H9 (cell line): ENCODE results near the gene NUP58. TPM values are rescaled to one million over a fixed set of nuclear protein-coding genes. Genes with fewer than 3 reads are reported as not detected.

ENCODE experiments used
- DNase-seq: peaks from one replicate; pipeline ENCODE4 v3.0.0-alpha.2; 2017
- H2AFZ ChIP-seq: one replicate; pipeline ENCODE4 v1.6.1; 2013; ENCODE audit warnings: mild to moderate bottlenecking, low read length, control low read depth, moderate library complexity
- H2AK5ac ChIP-seq: 2 replicates; pipeline ENCODE4 v1.6.1; 2013; ENCODE audit warnings: low read length, control low read depth, mixed read lengths; ENCODE audit not compliant: insufficient read length
- H2BK120ac ChIP-seq: one replicate; pipeline ENCODE4 v1.6.1; 2013; ENCODE audit warnings: low read depth, mild to moderate bottlenecking, low read length, control low read depth, inconsistent platforms; ENCODE audit not compliant: poor library complexity, severe bottlenecking
- H2BK12ac ChIP-seq: 2 replicates; pipeline ENCODE4 v1.6.1; 2013; ENCODE audit warnings: low read length, control low read depth, mixed read lengths, low read depth; ENCODE audit not compliant: insufficient read length
- H2BK15ac ChIP-seq: 2 replicates; pipeline ENCODE4 v1.6.1; 2013; ENCODE audit warnings: low read depth, low read length, control low read depth
- H2BK20ac ChIP-seq: one replicate; pipeline ENCODE4 v1.6.1; 2013; ENCODE audit warnings: low read depth, mild to moderate bottlenecking, low read length, control low read depth, inconsistent platforms; ENCODE audit not compliant: poor library complexity, severe bottlenecking
- H2BK5ac ChIP-seq: 2 replicates; pipeline ENCODE4 v1.6.1; 2013; ENCODE audit warnings: low read length, control low read depth, mixed read lengths; ENCODE audit not compliant: insufficient read length
- H3K14ac ChIP-seq: 2 replicates; pipeline ENCODE4 v1.6.1; 2013; ENCODE audit warnings: low read length, control low read depth; ENCODE audit not compliant: insufficient read depth
- H3K18ac ChIP-seq: 2 replicates; pipeline ENCODE4 v1.6.1; 2013; ENCODE audit warnings: low read depth, mild to moderate bottlenecking, mixed read lengths, low read length, control low read depth; ENCODE audit not compliant: insufficient read length
- H3K23ac ChIP-seq: 2 replicates; pipeline ENCODE4 v1.6.1; 2013; ENCODE audit warnings: low read length, control low read depth, mixed read lengths, low read depth; ENCODE audit not compliant: insufficient read length
- H3K23me2 ChIP-seq: 2 replicates; pipeline ENCODE4 v1.6.1; 2013; ENCODE audit warnings: low read depth, mild to moderate bottlenecking, mixed read lengths, low read length, control low read depth; ENCODE audit not compliant: insufficient read length, poor library complexity, severe bottlenecking
- H3K27ac ChIP-seq: 2 replicates; pipeline ENCODE4 v1.5.1; 2013; ENCODE audit warnings: low read length, control low read depth, mixed read lengths, low read depth; ENCODE audit not compliant: insufficient read length
- H3K27me3 ChIP-seq: 2 replicates; pipeline ENCODE4 v1.6.1; 2013; ENCODE audit warnings: low read length, control low read depth, inconsistent platforms; ENCODE audit not compliant: insufficient read depth
- H3K4ac ChIP-seq: 2 replicates; pipeline ENCODE4 v1.6.1; 2013; ENCODE audit warnings: low read depth, mild to moderate bottlenecking, control low read depth, inconsistent platforms, low read length, moderate library complexity
- H3K4me1 ChIP-seq: 2 replicates; pipeline ENCODE4 v1.6.1; 2013; ENCODE audit warnings: low read length, control low read depth, inconsistent platforms; ENCODE audit not compliant: insufficient read depth
- H3K4me2 ChIP-seq: 2 replicates; pipeline ENCODE4 v1.6.1; 2013; ENCODE audit warnings: low read length, control low read depth, mixed read lengths; ENCODE audit not compliant: insufficient read length, insufficient read depth
- H3K56ac ChIP-seq: 2 replicates; pipeline ENCODE4 v1.6.1; 2013; ENCODE audit warnings: low read depth, mild to moderate bottlenecking, mixed read lengths, low read length, control low read depth; ENCODE audit not compliant: insufficient read length
- H3K79me1 ChIP-seq: 2 replicates; pipeline ENCODE4 v1.6.1; 2013; ENCODE audit warnings: low read depth, mild to moderate bottlenecking, moderate library complexity, low read length, control low read depth, inconsistent platforms; ENCODE audit not compliant: insufficient read depth, poor library complexity, severe bottlenecking
- H3K79me2 ChIP-seq: 2 replicates; pipeline ENCODE4 v1.6.1; 2013; ENCODE audit warnings: low read length, control low read depth, inconsistent platforms; ENCODE audit not compliant: insufficient read depth
- H3K9ac ChIP-seq: 2 replicates; pipeline ENCODE4 v1.6.1; 2013; ENCODE audit warnings: low read length, control low read depth, mixed read lengths; ENCODE audit not compliant: insufficient read length; ENCODE audit errors: extremely low read depth
- H3K9me3 ChIP-seq: one replicate; pipeline ENCODE4 v1.6.1; 2013; ENCODE audit warnings: low read depth, low read length, inconsistent platforms; ENCODE audit not compliant: control insufficient read depth
- H3T11ph ChIP-seq: one replicate; pipeline ENCODE4 v1.6.1; 2013; ENCODE audit warnings: mild to moderate bottlenecking, low read length, control low read depth, inconsistent platforms
- H4K20me1 ChIP-seq: one replicate; pipeline ENCODE4 v1.6.1; 2013; ENCODE audit not compliant: control insufficient read depth, insufficient read length, insufficient read depth
- H4K5ac ChIP-seq: 2 replicates; pipeline ENCODE4 v1.6.1; 2013; ENCODE audit warnings: low read depth, mild to moderate bottlenecking, mixed read lengths, low read length, control low read depth; ENCODE audit not compliant: insufficient read length
- H4K8ac ChIP-seq: replicated peaks from 2 replicates; pipeline ENCODE4 v1.6.1; 2013; ENCODE audit warnings: low read length, control low read depth, mixed read lengths, low read depth; ENCODE audit not compliant: insufficient read length
- H4K91ac ChIP-seq: 2 replicates; pipeline ENCODE4 v1.6.1; 2013; ENCODE audit warnings: low read depth, mild to moderate bottlenecking, moderate library complexity, mixed read lengths, low read length, control low read depth; ENCODE audit not compliant: insufficient read length
- H3K27ac Mint-ChIP-seq, 3 experiments: 2 replicates in 2 of 3; 3 replicates in 1 of 3; pipeline ENCODE4 v1.8.0; 2020 to 2021; ENCODE audit warnings: mixed read lengths in 3 of 3, mild to moderate bottlenecking in 1 of 3, moderate library complexity in 1 of 3
- H3K27me3 Mint-ChIP-seq: 2 replicates; pipeline ENCODE4 v1.8.0; 2021; ENCODE audit warnings: low read depth, mild to moderate bottlenecking, moderate library complexity, mixed read lengths
- H3K36me3 Mint-ChIP-seq, 3 experiments: 2 replicates in 2 of 3; 3 replicates in 1 of 3; pipeline ENCODE4 v1.8.0; 2020 to 2021; ENCODE audit warnings: low read depth in 3 of 3, mixed read lengths in 3 of 3; ENCODE audit not compliant: insufficient read depth in 1 of 3
- H3K4me1 Mint-ChIP-seq, 2 experiments: 2 replicates each; pipeline ENCODE4 v1.8.0; 2020; ENCODE audit warnings: mixed read lengths in 2 of 2
- H3K4me3 Mint-ChIP-seq, 2 experiments: 2 replicates in 1 of 2; 3 replicates in 1 of 2; pipeline ENCODE4 v1.8.0; 2020 to 2021; ENCODE audit warnings: mild to moderate bottlenecking in 2 of 2, mixed read lengths in 2 of 2, moderate library complexity in 1 of 2
- H3K9me3 Mint-ChIP-seq, 2 experiments: 2 replicates in 1 of 2; 3 replicates in 1 of 2; pipeline ENCODE4 v1.8.0; 2020; ENCODE audit warnings: mild to moderate bottlenecking in 2 of 2, mixed read lengths in 2 of 2, moderate library complexity in 1 of 2
- CTCF ChIP-seq: fragments of 200-600 bp; sonication (generic); conservative IDR thresholded peaks from 3 replicates; pipeline ENCODE4 v1.8.0; 2021; ENCODE audit warnings: antibody characterized with exemption, mild to moderate bottlenecking
- WGBS: extraction: QIAGEN DNeasy Blood & Tissue Kit; methylation state at CpG from one replicate; pipeline ENCODE4 v1.1.7; 2013; ENCODE audit warnings: missing lambda C conversion rate, low lambda C conversion rate, mixed read lengths; ENCODE audit not compliant: insufficient read length; ENCODE audit errors: extremely low coverage; 5-methylcytosine and 5-hydroxymethylcytosine counted together
- total RNA-seq: library from RNA; stranded (reverse); gene quantifications from 2 replicates; pipeline ENCODE4 v1.2.1, GENCODE V29; 2021

The NUP58 gene
- total RNA-seq, 1 experiment from 2014 or later, result 77.6 TPM

- Histone ChIP-seq H3K23ac (no peak overlapping the region), H4K91ac (no peak overlapping the region), H3K4ac (no peak overlapping the region), H2BK15ac (no peak overlapping the region), H3K18ac (no peak overlapping the region), H4K8ac (no peak overlapping the region), H3K27me3 (no peaks in the 10 kb centered on the region), H3K56ac (no peak overlapping the region), H3K79me1 (no peaks in the 10 kb centered on the region), H3K4me1 (0 out of 2 replicates have a peak, but pooled peaks cover 4% of the 10 kb centered on the region), H2AFZ (no peak overlapping the region), H2AK5ac (no peak overlapping the region), H3K23me2 (no peaks in the 10 kb centered on the region), H2BK12ac (no peak overlapping the region), H4K20me1 (no peaks in the 10 kb centered on the region), H4K5ac (no peak overlapping the region), H3K9me3 (no peaks in the 10 kb centered on the region), H2BK120ac (no peak overlapping the region), H3T11ph (no peak overlapping the region), H3K27ac (no peak overlapping the region), H3K4me2 (no peak overlapping the region), H3K14ac (no peak overlapping the region), H3K9ac (no peak overlapping the region), H2BK5ac (no peak overlapping the region), H3K79me2 (no peaks in the 10 kb centered on the region), H2BK20ac (no peak overlapping the region)
- TF ChIP-seq CTCF, result no peak
- Mint-ChIP-seq H3K9me3 (peaks cover 0 to 3% of the 10 kb centered on the region in 2 experiments; a peak in 1 of 5 replicates), H3K27me3 (no peaks in the 10 kb centered on the region), H3K4me1 (peaks cover 6 to 7% of the 10 kb centered on the region in 2 experiments), H3K4me3 (no peak overlapping the region), H3K27ac (no peak overlapping the region), H3K36me3 (no peaks in the 10 kb centered on the region; a peak in 1 of 7 replicates)
- WGBS, result no CpG with 5 or more reads among the region's 4 CpGs
- no peak for DNase-seq
Measured at GRCh38 chr13:25353344-25353743, 51.9 kb downstream of the NUP58 start.
